ENCODE results near the gene NAIF1. TPM values are rescaled to one million over a fixed set of nuclear protein-coding genes. Genes with fewer than 3 reads are reported as not detected.

The NAIF1 gene
- total and polyA plus RNA-seq, 2 donors (not counting 3 experiments of a cell fraction or from before 2014, with no cell fraction given): 8.2 to 10.1 TPM

DNA sequence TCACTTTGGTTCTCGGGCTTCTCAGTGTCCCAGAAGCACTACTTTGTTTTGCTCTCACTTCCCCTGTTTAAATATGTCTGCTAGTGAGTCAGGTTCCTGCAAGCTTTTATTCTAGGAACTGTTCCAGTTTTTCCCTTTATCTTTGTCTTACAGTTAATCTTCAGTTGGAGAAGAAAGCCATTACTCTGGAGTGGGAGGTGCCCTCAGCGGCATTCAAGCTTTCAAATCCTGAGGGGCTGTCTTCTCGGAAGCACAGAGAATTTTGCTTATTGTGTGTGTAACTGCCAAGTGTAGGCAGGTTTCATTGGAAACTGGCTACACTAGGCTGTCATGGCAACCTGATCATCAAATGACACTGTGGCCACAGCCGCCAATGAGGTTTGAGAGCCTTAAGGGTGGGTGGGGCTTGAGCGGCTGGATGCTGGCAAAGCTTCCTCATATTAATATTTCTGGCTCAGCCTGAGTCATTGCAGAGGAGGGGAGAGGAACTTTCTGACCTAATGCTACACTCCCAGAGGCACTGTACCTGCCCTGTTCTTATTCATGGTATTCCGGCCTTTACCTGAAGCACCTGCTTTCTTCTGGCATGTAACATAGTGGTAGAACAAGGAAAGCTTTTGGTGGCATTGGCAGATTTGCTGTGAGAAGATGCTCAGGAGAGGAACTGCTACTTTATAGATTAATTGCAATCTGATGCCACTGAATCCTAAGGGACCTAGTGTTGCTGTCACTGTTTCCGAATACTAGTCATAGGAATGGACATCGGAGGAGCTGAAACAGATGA, 27.2 kb upstream of the NAIF1 start:
- DNase-seq (ENCODE audit: low read depth, low spot score) (peak; percentile 98), FAIRE-seq (peak; percentile 99)
- no peaks in the 10 kb centered on the region for H3K9me1 ChIP-seq (replicated peaks; ENCODE audit: control insufficient read depth, extremely low read depth, insufficient read depth, low read length)
- H3K27me3 ChIP-seq (ENCODE audit: control insufficient read depth in 2 of 2, insufficient read depth in 2 of 2, low read length in 2 of 2): no peaks in the 10 kb centered on the region
- H3K36me3 ChIP-seq (ENCODE audit: control insufficient read depth in 2 of 2, extremely low read depth in 1 of 2, insufficient read depth in 2 of 2, low read length in 2 of 2): no peaks in the 10 kb centered on the region
- peak overlapping the region; percentile 93 for H3K27ac ChIP-seq (ENCODE audit: insufficient read depth, low read depth, low read length)
- peak overlapping the region; percentile 94 for H3K4me2 ChIP-seq (ENCODE audit: insufficient read depth, low read length)
- peak overlapping the region; percentile 56 for H2AFZ ChIP-seq (ENCODE audit: low read depth, low read length)
- no peaks in the 10 kb centered on the region for H4K20me1 ChIP-seq (replicated peaks; ENCODE audit: control insufficient read depth, extremely low read depth, insufficient read depth, low read length)
- TF ChIP-seq EZH2 (IDR thresholded peaks at IDR 0.05; ENCODE audit: borderline replicate concordance, low read depth, low read length, severe bottlenecking) (no peak), MAX (IDR thresholded peaks at IDR 0.05; ENCODE audit: insufficient read depth, insufficient read length) (no peak), JUN (IDR thresholded peaks at IDR 0.05; ENCODE audit: borderline replicate concordance, insufficient read depth, insufficient read length, low read depth) (peak; percentile 6), POLR2A (IDR thresholded peaks at IDR 0.05; ENCODE audit: low read depth, low read length) (peak; percentile 67), MYC (IDR thresholded peaks at IDR 0.05; ENCODE audit: low read depth, low read length) (no peak), GATA2 (IDR thresholded peaks at IDR 0.05; ENCODE audit: insufficient read depth, insufficient read length, low read depth, low read length) (no peak), POLR2AphosphoS5 (IDR thresholded peaks at IDR 0.05; ENCODE audit: insufficient read depth, low read depth, low read length) (peak; percentile 40), FOS (IDR thresholded peaks at IDR 0.05; ENCODE audit: borderline replicate concordance, insufficient read depth, low read length) (peak; percentile 44)
- TF ChIP-seq, protein P1, sequence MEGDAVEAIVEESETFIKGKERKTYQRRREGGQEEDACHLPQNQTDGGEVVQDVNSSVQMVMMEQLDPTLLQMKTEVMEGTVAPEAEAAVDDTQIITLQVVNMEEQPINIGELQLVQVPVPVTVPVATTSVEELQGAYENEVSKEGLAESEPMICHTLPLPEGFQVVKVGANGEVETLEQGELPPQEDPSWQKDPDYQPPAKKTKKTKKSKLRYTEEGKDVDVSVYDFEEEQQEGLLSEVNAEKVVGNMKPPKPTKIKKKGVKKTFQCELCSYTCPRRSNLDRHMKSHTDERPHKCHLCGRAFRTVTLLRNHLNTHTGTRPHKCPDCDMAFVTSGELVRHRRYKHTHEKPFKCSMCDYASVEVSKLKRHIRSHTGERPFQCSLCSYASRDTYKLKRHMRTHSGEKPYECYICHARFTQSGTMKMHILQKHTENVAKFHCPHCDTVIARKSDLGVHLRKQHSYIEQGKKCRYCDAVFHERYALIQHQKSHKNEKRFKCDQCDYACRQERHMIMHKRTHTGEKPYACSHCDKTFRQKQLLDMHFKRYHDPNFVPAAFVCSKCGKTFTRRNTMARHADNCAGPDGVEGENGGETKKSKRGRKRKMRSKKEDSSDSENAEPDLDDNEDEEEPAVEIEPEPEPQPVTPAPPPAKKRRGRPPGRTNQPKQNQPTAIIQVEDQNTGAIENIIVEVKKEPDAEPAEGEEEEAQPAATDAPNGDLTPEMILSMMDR (IDR thresholded peaks at IDR 0.05; ENCODE audit: extremely low read depth in 1 of 2, insufficient read depth in 1 of 2, low read depth in 1 of 2, low read length in 2 of 2): no peak
- H3K9ac ChIP-seq (replicated peaks; ENCODE audit: extremely low read depth, insufficient read depth, low read length): peak overlapping the region; percentile 90
- H3K4me3 ChIP-seq (replicated peaks in 1 of 3; ENCODE audit: insufficient read depth in 1 of 3, low read depth in 1 of 3, low read length in 3 of 3): peak overlapping the region in 2 of 3 experiments; percentile 22 to 54
- dilution Hi-C loops (cut with MboI; ENCODE audit: extremely low pct_ligation_motif_present, low sequenced_read_pairs): no loop called here
- H3K79me2 ChIP-seq (ENCODE audit: control insufficient read depth, insufficient read depth, low read length): peaks cover 40% of the 10 kb centered on the region
- peaks cover 33% of the 10 kb centered on the region for H3K4me1 ChIP-seq (ENCODE audit: control insufficient read depth, extremely low read depth, insufficient read depth, low read length)
- intact Hi-C loops (cut with micrococcal nuclease): loop anchor here (1.0 kb wide), 1 partner anchor 26 kb away; the partner anchor contains the start of gene SLC25A25
- CTCF ChIA-PET: interaction anchor here (1.0 to 4.9 kb wide), 7 partner anchors 9 to 151 kb away, joined by 3 to 55 read pairs (median 6); no protein-coding TSS in a partner anchor
- POLR2A ChIA-PET: interaction anchor here (0.6 to 0.8 kb wide), 3 partner anchors 20 to 32 kb away, joined by 3 read pairs; no protein-coding TSS in a partner anchor
- BruUV-seq (replicated peaks): no TSS peak
- no peaks in the 10 kb centered on the region for H3K9me3 ChIP-seq (replicated peaks; ENCODE audit: control insufficient read depth, insufficient read depth, low read length)

Measured in endothelial cell of umbilical vein (primary cell).